ENCODE results near the gene EFEMP2. TPM values are rescaled to one million over a fixed set of nuclear protein-coding genes. Genes with fewer than 3 reads are reported as not detected.

EFEMP2 gene
- total RNA-seq, 6 experiments from 2014 or later: 5.1 to 13.9 (median 7.8) TPM

DNA sequence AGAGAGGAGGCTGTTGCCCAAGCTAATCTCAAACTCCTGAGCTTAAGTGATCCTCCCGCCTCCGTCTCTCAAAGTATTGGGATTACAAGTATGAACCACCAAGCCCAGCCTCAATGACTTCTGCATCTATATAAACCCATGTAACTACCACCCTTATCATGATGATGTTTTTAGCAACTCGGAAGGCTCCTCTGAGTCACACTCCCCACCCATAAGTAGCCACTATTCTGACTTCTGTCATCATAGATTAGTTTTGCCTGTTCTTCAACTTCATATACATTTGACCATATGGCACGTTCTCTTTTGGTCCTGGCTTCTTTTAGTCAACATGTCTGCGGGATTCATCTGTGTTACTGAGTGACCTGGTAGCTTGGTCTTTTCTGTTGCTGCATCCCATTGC lies 34.0 kb upstream of the EFEMP2 start:
- no peaks in the 10 kb centered on the region for H3K36me3 ChIP-seq
- ATAC-seq (no peak), DNase-seq (no peak)
- H3K4me1 ChIP-seq: no peaks in the 10 kb centered on the region
- H3K4me3 ChIP-seq: no peak overlapping the region
- H3K9me3 ChIP-seq: no peaks in the 10 kb centered on the region
- H3K27me3 ChIP-seq: no peaks in the 10 kb centered on the region
- no peak for TF ChIP-seq POLR2A (IDR thresholded peaks at IDR 0.05)
- TF ChIP-seq, protein P1, sequence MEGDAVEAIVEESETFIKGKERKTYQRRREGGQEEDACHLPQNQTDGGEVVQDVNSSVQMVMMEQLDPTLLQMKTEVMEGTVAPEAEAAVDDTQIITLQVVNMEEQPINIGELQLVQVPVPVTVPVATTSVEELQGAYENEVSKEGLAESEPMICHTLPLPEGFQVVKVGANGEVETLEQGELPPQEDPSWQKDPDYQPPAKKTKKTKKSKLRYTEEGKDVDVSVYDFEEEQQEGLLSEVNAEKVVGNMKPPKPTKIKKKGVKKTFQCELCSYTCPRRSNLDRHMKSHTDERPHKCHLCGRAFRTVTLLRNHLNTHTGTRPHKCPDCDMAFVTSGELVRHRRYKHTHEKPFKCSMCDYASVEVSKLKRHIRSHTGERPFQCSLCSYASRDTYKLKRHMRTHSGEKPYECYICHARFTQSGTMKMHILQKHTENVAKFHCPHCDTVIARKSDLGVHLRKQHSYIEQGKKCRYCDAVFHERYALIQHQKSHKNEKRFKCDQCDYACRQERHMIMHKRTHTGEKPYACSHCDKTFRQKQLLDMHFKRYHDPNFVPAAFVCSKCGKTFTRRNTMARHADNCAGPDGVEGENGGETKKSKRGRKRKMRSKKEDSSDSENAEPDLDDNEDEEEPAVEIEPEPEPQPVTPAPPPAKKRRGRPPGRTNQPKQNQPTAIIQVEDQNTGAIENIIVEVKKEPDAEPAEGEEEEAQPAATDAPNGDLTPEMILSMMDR (IDR thresholded peaks at IDR 0.05): no peak
- intact Hi-C loops (cut with DNase I): no loop called here
- H3K27ac ChIP-seq: no peak overlapping the region
- 82% methylated on average over 5 of the region's 5 CpGs for WGBS (ENCODE audit: insufficient coverage, low coverage, low lambda C conversion rate, missing lambda C conversion rate)

DNA sequence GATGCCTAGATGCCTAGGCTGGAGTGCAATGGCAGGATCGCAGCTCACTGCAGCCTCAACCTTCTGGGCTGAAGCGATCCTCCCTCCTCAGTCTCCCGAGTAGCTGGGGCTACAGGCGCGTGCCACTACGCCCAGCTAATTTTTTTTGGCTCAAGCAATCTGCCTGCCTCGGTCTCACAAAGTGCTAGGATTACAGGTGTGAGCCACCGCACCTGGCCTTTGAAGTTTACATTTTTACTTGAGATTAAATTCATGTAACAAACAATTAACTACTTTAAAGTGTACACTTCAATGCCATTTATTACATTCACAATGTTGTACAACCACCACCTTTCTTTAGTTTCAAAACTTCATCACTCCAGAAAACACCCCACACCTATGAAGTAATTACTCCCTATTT lies 31.1 kb upstream of the EFEMP2 start:
- DNase-seq: no peak
- no peaks in the 10 kb centered on the region for H3K36me3 ChIP-seq
- peaks cover 0 to 9% (median 3%) of the 10 kb centered on the region in 4 donors for H3K4me1 ChIP-seq
- TF ChIP-seq, protein P1 (IDR thresholded peaks at IDR 0.05): no peak
- TF ChIP-seq POLR2A (IDR thresholded peaks at IDR 0.05): no peak
- ATAC-seq: no peak
- no peak overlapping the region for H3K27ac ChIP-seq
- intact Hi-C loops (cut with DNase I): no loop called here
- no peaks in the 10 kb centered on the region for H3K27me3 ChIP-seq
- no peaks in the 10 kb centered on the region for H3K9me3 ChIP-seq
- H3K4me3 ChIP-seq: no peak overlapping the region
- 87% methylated on average over 7 of the region's 8 CpGs for WGBS (ENCODE audit: insufficient coverage, low coverage, low lambda C conversion rate, missing lambda C conversion rate)

DNA sequence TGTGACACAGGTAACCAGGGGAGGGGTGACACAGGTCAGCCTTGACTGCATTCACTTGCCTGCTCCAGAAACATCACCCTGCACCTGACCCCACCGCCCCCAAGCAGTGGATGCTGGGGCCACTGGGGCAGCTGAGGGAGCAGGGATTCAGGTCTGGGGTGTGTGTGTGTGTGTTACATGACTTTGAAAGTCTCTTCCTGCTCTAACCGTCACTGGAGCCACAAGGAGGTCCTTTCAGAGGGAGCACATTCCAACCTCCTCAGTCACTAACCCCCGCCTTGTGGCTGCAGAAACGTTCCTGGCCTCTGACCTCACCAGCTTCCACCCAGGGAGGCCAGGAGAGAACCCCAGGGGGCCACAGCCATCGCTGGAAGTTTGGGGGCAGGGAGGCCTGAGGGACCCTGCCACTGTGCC lies 30.5 kb upstream of the EFEMP2 start:
- TF ChIP-seq, protein P1 (IDR thresholded peaks at IDR 0.05): no peak
- TF ChIP-seq POLR2A (IDR thresholded peaks at IDR 0.05): no peak
- Histone ChIP-seq H3K4me3 (no peak overlapping the region), H3K36me3 (no peaks in the 10 kb centered on the region), H3K4me1 (peaks cover 0 to 9% (median 3%) of the 10 kb centered on the region in 4 donors), H3K27ac (no peak overlapping the region), H3K27me3 (no peaks in the 10 kb centered on the region), H3K9me3 (no peaks in the 10 kb centered on the region)
- ATAC-seq: no peak
- no CpG with 5 or more reads among the region's 5 CpGs for WGBS (ENCODE audit: insufficient coverage, low coverage, low lambda C conversion rate, missing lambda C conversion rate)
- no peak for DNase-seq
- intact Hi-C loops (cut with DNase I): no loop called here

DNA sequence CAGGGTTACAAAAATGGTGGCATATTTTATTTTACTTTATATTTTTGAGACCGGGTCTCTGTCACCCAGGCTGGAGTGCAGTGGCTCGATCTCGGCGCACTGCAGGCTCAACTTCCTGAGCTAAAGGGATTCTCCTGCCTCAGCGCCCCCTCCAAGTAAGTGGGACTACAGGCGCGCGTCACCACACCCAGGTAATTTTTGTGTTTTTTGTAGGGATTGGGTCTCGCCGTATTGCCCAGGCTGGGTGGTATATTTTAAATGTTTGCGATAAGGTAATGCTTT lies 28.2 kb upstream of the EFEMP2 start:
- intact Hi-C loops (cut with DNase I): no loop called here
- TF ChIP-seq POLR2A (IDR thresholded peaks at IDR 0.05): no peak
- TF ChIP-seq, protein P1 (IDR thresholded peaks at IDR 0.05): no peak
- 64% methylated on average over 11 of the region's 11 CpGs for WGBS (ENCODE audit: insufficient coverage, low coverage, low lambda C conversion rate, missing lambda C conversion rate)
- Histone ChIP-seq H3K9me3 (no peaks in the 10 kb centered on the region), H3K27me3 (no peaks in the 10 kb centered on the region), H3K4me3 (peak overlapping the region in 2 of 3 donors; percentile 47 to 49), H3K27ac (no peak overlapping the region), H3K4me1 (peaks cover 0 to 9% (median 3%) of the 10 kb centered on the region in 4 donors), H3K36me3 (no peaks in the 10 kb centered on the region)
- DNase-seq (no peak), ATAC-seq (no peak)
